Endothelial cell (in vitro differentiated cells): Measurements from ENCODE around the gene ANTXR1. TPM values are rescaled to one million over a fixed set of nuclear protein-coding genes. Genes with fewer than 3 reads are reported as not detected.

Source experiments
- DNase-seq: peaks from one replicate; pipeline ENCODE4 v3.0.0; 2021; ENCODE audit warnings: low spot score
- H3K27ac Mint-ChIP-seq: one replicate; pipeline ENCODE4 v1.8.0; 2021; ENCODE audit warnings: mixed read lengths, inconsistent platforms; ENCODE audit not compliant: unreplicated experiment
- H3K27me3 Mint-ChIP-seq: one replicate; pipeline ENCODE4 v1.8.0; 2021; ENCODE audit warnings: mild to moderate bottlenecking, moderate library complexity, mixed read lengths, inconsistent platforms; ENCODE audit not compliant: unreplicated experiment
- H3K36me3 Mint-ChIP-seq: one replicate; pipeline ENCODE4 v1.8.0; 2021; ENCODE audit warnings: mild to moderate bottlenecking, low read depth, mixed read lengths, inconsistent platforms; ENCODE audit not compliant: unreplicated experiment
- H3K4me1 Mint-ChIP-seq: one replicate; pipeline ENCODE4 v1.8.0; 2021; ENCODE audit warnings: mild to moderate bottlenecking, mixed read lengths, inconsistent platforms; ENCODE audit not compliant: unreplicated experiment
- H3K4me3 Mint-ChIP-seq: one replicate; pipeline ENCODE4 v1.8.0; 2021; ENCODE audit warnings: mild to moderate bottlenecking, mixed read lengths, inconsistent platforms; ENCODE audit not compliant: unreplicated experiment
- H3K9me3 Mint-ChIP-seq: one replicate; pipeline ENCODE4 v1.8.0; 2021; ENCODE audit warnings: mixed read lengths, inconsistent platforms; ENCODE audit not compliant: unreplicated experiment
- total RNA-seq: library from RNA; stranded (reverse); fragmentation: NEBNext Ultra II Directional; extraction: Animal tissue kit (Norgen Biotek cat#: 25700); gene quantifications from one replicate; pipeline ENCODE4 v1.2.1, GENCODE V29; 2021; ENCODE audit not compliant: unreplicated experiment
- TF ChIP-seq, protein P1 (sequence below): fragments of 200-600 bp; sonication (generic); IDR thresholded peaks from one replicate; pipeline ENCODE4 v1.5.0; 2021; ENCODE audit warnings: antibody characterized with exemption; ENCODE audit not compliant: unreplicated experiment

ANTXR1 gene
- total RNA-seq, 1 donor from 2014 or later, result 7.5 TPM

- Mint-ChIP-seq H3K36me3 (no peaks in the 10 kb centered on the region), H3K27me3 (peaks cover 2% of the 10 kb centered on the region), H3K4me3 (no peak overlapping the region), H3K27ac (no peak overlapping the region), H3K4me1 (peaks cover 6% of the 10 kb centered on the region), H3K9me3 (no peaks in the 10 kb centered on the region)
- no peak for DNase-seq
- TF ChIP-seq, protein P1, sequence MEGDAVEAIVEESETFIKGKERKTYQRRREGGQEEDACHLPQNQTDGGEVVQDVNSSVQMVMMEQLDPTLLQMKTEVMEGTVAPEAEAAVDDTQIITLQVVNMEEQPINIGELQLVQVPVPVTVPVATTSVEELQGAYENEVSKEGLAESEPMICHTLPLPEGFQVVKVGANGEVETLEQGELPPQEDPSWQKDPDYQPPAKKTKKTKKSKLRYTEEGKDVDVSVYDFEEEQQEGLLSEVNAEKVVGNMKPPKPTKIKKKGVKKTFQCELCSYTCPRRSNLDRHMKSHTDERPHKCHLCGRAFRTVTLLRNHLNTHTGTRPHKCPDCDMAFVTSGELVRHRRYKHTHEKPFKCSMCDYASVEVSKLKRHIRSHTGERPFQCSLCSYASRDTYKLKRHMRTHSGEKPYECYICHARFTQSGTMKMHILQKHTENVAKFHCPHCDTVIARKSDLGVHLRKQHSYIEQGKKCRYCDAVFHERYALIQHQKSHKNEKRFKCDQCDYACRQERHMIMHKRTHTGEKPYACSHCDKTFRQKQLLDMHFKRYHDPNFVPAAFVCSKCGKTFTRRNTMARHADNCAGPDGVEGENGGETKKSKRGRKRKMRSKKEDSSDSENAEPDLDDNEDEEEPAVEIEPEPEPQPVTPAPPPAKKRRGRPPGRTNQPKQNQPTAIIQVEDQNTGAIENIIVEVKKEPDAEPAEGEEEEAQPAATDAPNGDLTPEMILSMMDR, result no peak
Observed at GRCh38 chr2:69190743-69191404, 177.9 kb downstream of the ANTXR1 start.

DNA sequence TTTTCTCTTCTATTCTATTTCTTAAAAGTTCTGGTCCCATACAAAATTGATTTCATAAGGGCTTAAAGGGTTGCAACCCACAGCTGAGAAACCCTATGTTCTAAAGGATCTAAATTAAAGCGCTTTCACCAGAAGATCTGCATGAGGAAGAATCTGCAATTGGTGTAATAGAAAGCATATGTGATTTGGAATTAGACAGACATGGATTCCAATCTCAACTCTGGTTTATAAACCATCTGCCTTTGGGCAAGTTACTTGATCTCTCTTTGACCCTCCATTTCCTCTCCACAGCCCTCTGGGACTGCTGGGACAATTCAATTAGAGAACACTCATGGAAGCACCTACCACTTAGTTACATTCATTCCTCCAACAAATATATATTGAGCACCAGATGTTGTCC, 178.7 kb downstream of the ANTXR1 start:
- no peak overlapping the region for H3K4me3 Mint-ChIP-seq
- no peak overlapping the region for H3K27ac Mint-ChIP-seq
- TF ChIP-seq, protein P1, result no peak
- H3K36me3 Mint-ChIP-seq, result no peaks in the 10 kb centered on the region
- H3K4me1 Mint-ChIP-seq, result peaks cover 7% of the 10 kb centered on the region
- H3K9me3 Mint-ChIP-seq, result no peaks in the 10 kb centered on the region
- no peak for DNase-seq
- peaks cover 2% of the 10 kb centered on the region for H3K27me3 Mint-ChIP-seq

DNA sequence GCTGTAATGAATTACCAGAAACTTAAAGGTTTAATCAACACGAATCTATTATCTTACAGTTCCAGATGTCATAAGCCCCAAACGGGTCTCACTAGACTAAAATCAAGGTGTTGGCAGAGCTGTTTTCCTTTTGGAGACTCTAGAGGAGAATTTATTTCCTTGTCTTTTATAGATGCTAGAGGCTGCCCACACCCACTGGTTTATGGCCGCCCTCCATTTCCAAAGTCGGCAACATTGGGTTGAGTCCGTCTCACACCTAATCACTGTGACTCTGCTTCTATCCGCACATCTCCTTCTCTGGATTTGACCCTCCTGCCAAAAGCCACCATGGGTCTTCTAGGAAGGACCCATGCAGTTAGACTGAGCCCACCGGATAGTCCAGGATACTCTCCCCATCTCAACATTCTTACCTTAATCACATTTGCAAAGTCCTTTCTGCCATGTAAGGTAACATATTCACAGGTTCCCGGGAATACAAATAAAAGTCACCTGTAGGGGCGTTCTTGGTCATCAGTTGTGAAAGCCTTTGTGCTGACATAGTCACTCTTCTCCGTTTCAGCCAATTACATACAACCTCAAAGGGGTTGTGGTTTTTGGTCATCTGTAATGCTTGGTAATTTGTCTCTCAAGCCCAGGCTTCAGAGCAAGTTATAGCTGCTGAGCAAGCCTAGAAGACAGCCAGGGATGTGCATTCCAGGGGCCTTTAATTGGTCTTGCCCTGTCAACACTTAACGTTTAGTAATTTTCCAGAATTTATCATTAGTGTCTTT, 179.4 kb downstream of the ANTXR1 start:
- Mint-ChIP-seq H3K9me3 (no peaks in the 10 kb centered on the region), H3K4me3 (no peak overlapping the region), H3K36me3 (no peaks in the 10 kb centered on the region), H3K27me3 (peaks cover 2% of the 10 kb centered on the region), H3K27ac (no peak overlapping the region), H3K4me1 (peaks cover 14% of the 10 kb centered on the region)
- TF ChIP-seq, protein P1, result no peak
- no peak for DNase-seq

GRCh38 chr2:69195706-69196105, 182.7 kb downstream of the ANTXR1 start:
- peaks cover 17% of the 10 kb centered on the region for H3K4me1 Mint-ChIP-seq
- TF ChIP-seq, protein P1, result no peak
- no peak overlapping the region for H3K27ac Mint-ChIP-seq
- H3K4me3 Mint-ChIP-seq, result no peak overlapping the region
- no peaks in the 10 kb centered on the region for H3K9me3 Mint-ChIP-seq
- H3K27me3 Mint-ChIP-seq, result peaks cover 3% of the 10 kb centered on the region
- no peaks in the 10 kb centered on the region for H3K36me3 Mint-ChIP-seq
- DNase-seq, result no peak
